Right atrium auricular region (tissue), 2 donors: ENCODE measurements around the gene POC5. TPM values are rescaled to one million over a fixed set of nuclear protein-coding genes. Genes with fewer than 3 reads are reported as not detected.

Source experiments
- DNase-seq: peaks from one replicate; pipeline ENCODE4 v3.0.0-alpha.2; 2019; ENCODE audit warnings: low spot score
- H3K27ac ChIP-seq, 2 donors: fragments of 200-600 bp; sonication (generic); 1 replicate in 1 of 2; 2 replicates in 1 of 2; pipeline ENCODE4 v1.5.1; 2016 to 2019
- H3K27me3 ChIP-seq, 2 donors: fragments of 200-600 bp; sonication (generic); one replicate each; pipeline versions ENCODE4 v1.5.1 to v1.6.0; 2017 to 2019
- H3K36me3 ChIP-seq: fragments of 200-600 bp; sonication (generic); one replicate; pipeline ENCODE4 v1.5.1; 2016
- H3K4me1 ChIP-seq, 2 donors: fragments of 200-600 bp; sonication (generic); one replicate each; pipeline versions ENCODE4 v1.5.1 to v1.6.0; 2017 to 2019
- H3K4me3 ChIP-seq, 2 donors: fragments of 200-600 bp; sonication (generic); 1 replicate in 1 of 2; 2 replicates in 1 of 2; pipeline ENCODE4 v1.5.1; 2017 to 2019; ENCODE audit warnings: mild to moderate bottlenecking in 1 of 2, moderate library complexity in 1 of 2
- H3K9me3 ChIP-seq, 2 donors: fragments of 200-600 bp; sonication (generic); one replicate each; pipeline ENCODE4 v1.5.1; 2019
- CTCF ChIP-seq, 2 donors: fragments of 200-600 bp; sonication (generic); IDR thresholded peaks; one replicate each; pipeline ENCODE4 v1.5.1; 2019; ENCODE audit warnings: antibody characterized with exemption in 2 of 2
- total RNA-seq, 2 donors: library from RNA; depleted of rRNA; stranded (reverse); fragments of >200 nt; gene quantifications; one replicate each; pipeline ENCODE4 v1.1.0, GENCODE V29; 2016

POC5 gene
- total RNA-seq, 2 donors from 2014 or later: 2.8 to 12.6 TPM

GRCh38 chr5:75640395-75640794 is 76.8 kb downstream of the POC5 start:
- Histone ChIP-seq H3K9me3 (peaks cover 0 to 9% of the 10 kb centered on the region in 2 donors), H3K27ac (no peak overlapping the region), H3K4me3 (no peak overlapping the region), H3K27me3 (no peaks in the 10 kb centered on the region), H3K36me3 (no peaks in the 10 kb centered on the region), H3K4me1 (no peaks in the 10 kb centered on the region)
- DNase-seq: no peak
- TF ChIP-seq CTCF (IDR thresholded peaks at IDR 0.05): no peak

GRCh38 chr5:75639535-75640311 is 77.5 kb downstream of the POC5 start:
- Histone ChIP-seq H3K4me3 (no peak overlapping the region), H3K4me1 (no peaks in the 10 kb centered on the region), H3K9me3 (peaks cover 0 to 9% of the 10 kb centered on the region in 2 donors), H3K36me3 (no peaks in the 10 kb centered on the region), H3K27ac (no peak overlapping the region), H3K27me3 (no peaks in the 10 kb centered on the region)
- DNase-seq: no peak
- TF ChIP-seq CTCF (IDR thresholded peaks at IDR 0.05): no peak

GRCh38 chr5:75637949-75638348 is 79.3 kb downstream of the POC5 start:
- no peak for TF ChIP-seq CTCF (IDR thresholded peaks at IDR 0.05)

GRCh38 chr5:75632321-75632720 is 84.9 kb downstream of the POC5 start:
- Histone ChIP-seq H3K9me3 (no peaks in the 10 kb centered on the region), H3K4me1 (no peaks in the 10 kb centered on the region), H3K36me3 (no peaks in the 10 kb centered on the region), H3K27ac (no peak overlapping the region), H3K27me3 (no peaks in the 10 kb centered on the region), H3K4me3 (no peak overlapping the region)
- no peak for TF ChIP-seq CTCF (IDR thresholded peaks at IDR 0.05)
- DNase-seq: no peak

More at GRCh38 chr5:75637949-75638348, 79.3 kb downstream of the POC5 start:
- H3K27ac ChIP-seq: no peak overlapping the region
- no peaks in the 10 kb centered on the region for H3K27me3 ChIP-seq
- H3K4me3 ChIP-seq: no peak overlapping the region
- no peak for DNase-seq
- no peaks in the 10 kb centered on the region for H3K4me1 ChIP-seq
- H3K9me3 ChIP-seq: peaks cover 0 to 9% of the 10 kb centered on the region in 2 donors
- no peaks in the 10 kb centered on the region for H3K36me3 ChIP-seq

GRCh38 chr5:75630875-75631274 is 86.4 kb downstream of the POC5 start:
- Histone ChIP-seq H3K4me1 (no peaks in the 10 kb centered on the region), H3K36me3 (no peaks in the 10 kb centered on the region), H3K27ac (no peak overlapping the region), H3K27me3 (no peaks in the 10 kb centered on the region), H3K4me3 (no peak overlapping the region), H3K9me3 (no peaks in the 10 kb centered on the region)
- TF ChIP-seq CTCF (IDR thresholded peaks at IDR 0.05): no peak
- DNase-seq: no peak

- Histone ChIP-seq H3K27ac (no peak overlapping the region), H3K36me3 (no peaks in the 10 kb centered on the region), H3K27me3 (no peaks in the 10 kb centered on the region), H3K4me3 (no peak overlapping the region), H3K9me3 (no peaks in the 10 kb centered on the region), H3K4me1 (no peaks in the 10 kb centered on the region)
- TF ChIP-seq CTCF (IDR thresholded peaks at IDR 0.05): no peak
- no peak for DNase-seq
These were observed 89.4 kb downstream of the POC5 start for GRCh38 chr5:75627801-75628200.
